H9 (cell line): Measurements from ENCODE around the gene CUL4A. TPM values are rescaled to one million over a fixed set of nuclear protein-coding genes. Genes with fewer than 3 reads are reported as not detected.

Experiments used
- DNase-seq: peaks from one replicate; pipeline ENCODE4 v3.0.0-alpha.2; 2017
- H2AFZ ChIP-seq: one replicate; pipeline ENCODE4 v1.6.1; 2013; ENCODE audit warnings: mild to moderate bottlenecking, low read length, control low read depth, moderate library complexity
- H2AK5ac ChIP-seq: 2 replicates; pipeline ENCODE4 v1.6.1; 2013; ENCODE audit warnings: low read length, control low read depth, mixed read lengths; ENCODE audit not compliant: insufficient read length
- H2BK120ac ChIP-seq: one replicate; pipeline ENCODE4 v1.6.1; 2013; ENCODE audit warnings: low read depth, mild to moderate bottlenecking, low read length, control low read depth, inconsistent platforms; ENCODE audit not compliant: poor library complexity, severe bottlenecking
- H2BK12ac ChIP-seq: 2 replicates; pipeline ENCODE4 v1.6.1; 2013; ENCODE audit warnings: low read length, control low read depth, mixed read lengths, low read depth; ENCODE audit not compliant: insufficient read length
- H2BK15ac ChIP-seq: 2 replicates; pipeline ENCODE4 v1.6.1; 2013; ENCODE audit warnings: low read depth, low read length, control low read depth
- H2BK20ac ChIP-seq: one replicate; pipeline ENCODE4 v1.6.1; 2013; ENCODE audit warnings: low read depth, mild to moderate bottlenecking, low read length, control low read depth, inconsistent platforms; ENCODE audit not compliant: poor library complexity, severe bottlenecking
- H2BK5ac ChIP-seq: 2 replicates; pipeline ENCODE4 v1.6.1; 2013; ENCODE audit warnings: low read length, control low read depth, mixed read lengths; ENCODE audit not compliant: insufficient read length
- H3K14ac ChIP-seq: 2 replicates; pipeline ENCODE4 v1.6.1; 2013; ENCODE audit warnings: low read length, control low read depth; ENCODE audit not compliant: insufficient read depth
- H3K18ac ChIP-seq: 2 replicates; pipeline ENCODE4 v1.6.1; 2013; ENCODE audit warnings: low read depth, mild to moderate bottlenecking, mixed read lengths, low read length, control low read depth; ENCODE audit not compliant: insufficient read length
- H3K23ac ChIP-seq: 2 replicates; pipeline ENCODE4 v1.6.1; 2013; ENCODE audit warnings: low read length, control low read depth, mixed read lengths, low read depth; ENCODE audit not compliant: insufficient read length
- H3K23me2 ChIP-seq: 2 replicates; pipeline ENCODE4 v1.6.1; 2013; ENCODE audit warnings: low read depth, mild to moderate bottlenecking, mixed read lengths, low read length, control low read depth; ENCODE audit not compliant: insufficient read length, poor library complexity, severe bottlenecking
- H3K27ac ChIP-seq: 2 replicates; pipeline ENCODE4 v1.5.1; 2013; ENCODE audit warnings: low read length, control low read depth, mixed read lengths, low read depth; ENCODE audit not compliant: insufficient read length
- H3K27me3 ChIP-seq: 2 replicates; pipeline ENCODE4 v1.6.1; 2013; ENCODE audit warnings: low read length, control low read depth, inconsistent platforms; ENCODE audit not compliant: insufficient read depth
- H3K4ac ChIP-seq: 2 replicates; pipeline ENCODE4 v1.6.1; 2013; ENCODE audit warnings: low read depth, mild to moderate bottlenecking, control low read depth, inconsistent platforms, low read length, moderate library complexity
- H3K4me1 ChIP-seq: 2 replicates; pipeline ENCODE4 v1.6.1; 2013; ENCODE audit warnings: low read length, control low read depth, inconsistent platforms; ENCODE audit not compliant: insufficient read depth
- H3K4me2 ChIP-seq: 2 replicates; pipeline ENCODE4 v1.6.1; 2013; ENCODE audit warnings: low read length, control low read depth, mixed read lengths; ENCODE audit not compliant: insufficient read length, insufficient read depth
- H3K56ac ChIP-seq: 2 replicates; pipeline ENCODE4 v1.6.1; 2013; ENCODE audit warnings: low read depth, mild to moderate bottlenecking, mixed read lengths, low read length, control low read depth; ENCODE audit not compliant: insufficient read length
- H3K79me1 ChIP-seq: 2 replicates; pipeline ENCODE4 v1.6.1; 2013; ENCODE audit warnings: low read depth, mild to moderate bottlenecking, moderate library complexity, low read length, control low read depth, inconsistent platforms; ENCODE audit not compliant: insufficient read depth, poor library complexity, severe bottlenecking
- H3K79me2 ChIP-seq: 2 replicates; pipeline ENCODE4 v1.6.1; 2013; ENCODE audit warnings: low read length, control low read depth, inconsistent platforms; ENCODE audit not compliant: insufficient read depth
- H3K9ac ChIP-seq: 2 replicates; pipeline ENCODE4 v1.6.1; 2013; ENCODE audit warnings: low read length, control low read depth, mixed read lengths; ENCODE audit not compliant: insufficient read length; ENCODE audit errors: extremely low read depth
- H3K9me3 ChIP-seq: one replicate; pipeline ENCODE4 v1.6.1; 2013; ENCODE audit warnings: low read depth, low read length, inconsistent platforms; ENCODE audit not compliant: control insufficient read depth
- H3T11ph ChIP-seq: one replicate; pipeline ENCODE4 v1.6.1; 2013; ENCODE audit warnings: mild to moderate bottlenecking, low read length, control low read depth, inconsistent platforms
- H4K20me1 ChIP-seq: one replicate; pipeline ENCODE4 v1.6.1; 2013; ENCODE audit not compliant: control insufficient read depth, insufficient read length, insufficient read depth
- H4K5ac ChIP-seq: 2 replicates; pipeline ENCODE4 v1.6.1; 2013; ENCODE audit warnings: low read depth, mild to moderate bottlenecking, mixed read lengths, low read length, control low read depth; ENCODE audit not compliant: insufficient read length
- H4K8ac ChIP-seq: replicated peaks from 2 replicates; pipeline ENCODE4 v1.6.1; 2013; ENCODE audit warnings: low read length, control low read depth, mixed read lengths, low read depth; ENCODE audit not compliant: insufficient read length
- H4K91ac ChIP-seq: 2 replicates; pipeline ENCODE4 v1.6.1; 2013; ENCODE audit warnings: low read depth, mild to moderate bottlenecking, moderate library complexity, mixed read lengths, low read length, control low read depth; ENCODE audit not compliant: insufficient read length
- H3K27ac Mint-ChIP-seq, 3 experiments: 2 replicates in 2 of 3; 3 replicates in 1 of 3; pipeline ENCODE4 v1.8.0; 2020 to 2021; ENCODE audit warnings: mixed read lengths in 3 of 3, mild to moderate bottlenecking in 1 of 3, moderate library complexity in 1 of 3
- H3K27me3 Mint-ChIP-seq: 2 replicates; pipeline ENCODE4 v1.8.0; 2021; ENCODE audit warnings: low read depth, mild to moderate bottlenecking, moderate library complexity, mixed read lengths
- H3K36me3 Mint-ChIP-seq, 3 experiments: 2 replicates in 2 of 3; 3 replicates in 1 of 3; pipeline ENCODE4 v1.8.0; 2020 to 2021; ENCODE audit warnings: low read depth in 3 of 3, mixed read lengths in 3 of 3; ENCODE audit not compliant: insufficient read depth in 1 of 3
- H3K4me1 Mint-ChIP-seq, 2 experiments: 2 replicates each; pipeline ENCODE4 v1.8.0; 2020; ENCODE audit warnings: mixed read lengths in 2 of 2
- H3K4me3 Mint-ChIP-seq, 2 experiments: 2 replicates in 1 of 2; 3 replicates in 1 of 2; pipeline ENCODE4 v1.8.0; 2020 to 2021; ENCODE audit warnings: mild to moderate bottlenecking in 2 of 2, mixed read lengths in 2 of 2, moderate library complexity in 1 of 2
- H3K9me3 Mint-ChIP-seq, 2 experiments: 2 replicates in 1 of 2; 3 replicates in 1 of 2; pipeline ENCODE4 v1.8.0; 2020; ENCODE audit warnings: mild to moderate bottlenecking in 2 of 2, mixed read lengths in 2 of 2, moderate library complexity in 1 of 2
- CTCF ChIP-seq: fragments of 200-600 bp; sonication (generic); conservative IDR thresholded peaks from 3 replicates; pipeline ENCODE4 v1.8.0; 2021; ENCODE audit warnings: antibody characterized with exemption, mild to moderate bottlenecking
- WGBS: extraction: QIAGEN DNeasy Blood & Tissue Kit; methylation state at CpG from one replicate; pipeline ENCODE4 v1.1.7; 2013; ENCODE audit warnings: missing lambda C conversion rate, low lambda C conversion rate, mixed read lengths; ENCODE audit not compliant: insufficient read length; ENCODE audit errors: extremely low coverage; 5-methylcytosine and 5-hydroxymethylcytosine counted together
- total RNA-seq: library from RNA; stranded (reverse); gene quantifications from 2 replicates; pipeline ENCODE4 v1.2.1, GENCODE V29; 2021

The CUL4A gene
- total RNA-seq, 1 experiment from 2014 or later = 97.9 TPM

GRCh38 chr13:113233101-113233500, 23.7 kb downstream of the CUL4A start:
- no peak overlapping the region for H2BK20ac ChIP-seq
- no CpG with 5 or more reads among the region's 11 CpGs for WGBS
- no peak overlapping the region for H3K4me3 Mint-ChIP-seq

More at GRCh38 chr13:113233101-113233500, 23.7 kb downstream of the CUL4A start:
- no peak overlapping the region for H2AK5ac ChIP-seq
- no peak overlapping the region for H2BK15ac ChIP-seq
- H2BK5ac ChIP-seq = no peak overlapping the region
- no peaks in the 10 kb centered on the region for H3K9me3 ChIP-seq
- H4K5ac ChIP-seq = no peak overlapping the region
- H3K27ac ChIP-seq = no peak overlapping the region
- H3K23me2 ChIP-seq = no peaks in the 10 kb centered on the region
- no peak overlapping the region for H3K4me2 ChIP-seq
- no peak overlapping the region for H2BK120ac ChIP-seq
- H3T11ph ChIP-seq = no peak overlapping the region
- no peak overlapping the region for H4K8ac ChIP-seq
- H3K4ac ChIP-seq = no peak overlapping the region
- H3K27ac Mint-ChIP-seq = peak overlapping the region in 1 of 3 experiments; percentile 62; a peak in 2 of 7 replicates
- H3K79me1 ChIP-seq = peaks cover 3% of the 10 kb centered on the region
- no peak overlapping the region for H3K23ac ChIP-seq
- no peaks in the 10 kb centered on the region for H3K4me1 Mint-ChIP-seq
- H3K27me3 ChIP-seq = no peaks in the 10 kb centered on the region
- no peak for TF ChIP-seq CTCF
- no peaks in the 10 kb centered on the region for H3K9me3 Mint-ChIP-seq
- H2AFZ ChIP-seq = no peak overlapping the region
- H3K79me2 ChIP-seq = no peaks in the 10 kb centered on the region
- H4K91ac ChIP-seq = no peak overlapping the region
- H3K56ac ChIP-seq = no peak overlapping the region
- H3K27me3 Mint-ChIP-seq = no peaks in the 10 kb centered on the region
- no peaks in the 10 kb centered on the region for H3K4me1 ChIP-seq
- no peak overlapping the region for H3K18ac ChIP-seq
- peaks cover 19 to 82% (median 65%) of the 10 kb centered on the region in 3 experiments; a peak in 6 of 7 replicates for H3K36me3 Mint-ChIP-seq
- H4K20me1 ChIP-seq = peaks cover 2% of the 10 kb centered on the region
- H2BK12ac ChIP-seq = no peak overlapping the region
- H3K9ac ChIP-seq = no peak overlapping the region
- H3K14ac ChIP-seq = no peak overlapping the region
- no peak for DNase-seq
